ENCODE results near the gene NUTF2.

The NUTF2 gene

DNA sequence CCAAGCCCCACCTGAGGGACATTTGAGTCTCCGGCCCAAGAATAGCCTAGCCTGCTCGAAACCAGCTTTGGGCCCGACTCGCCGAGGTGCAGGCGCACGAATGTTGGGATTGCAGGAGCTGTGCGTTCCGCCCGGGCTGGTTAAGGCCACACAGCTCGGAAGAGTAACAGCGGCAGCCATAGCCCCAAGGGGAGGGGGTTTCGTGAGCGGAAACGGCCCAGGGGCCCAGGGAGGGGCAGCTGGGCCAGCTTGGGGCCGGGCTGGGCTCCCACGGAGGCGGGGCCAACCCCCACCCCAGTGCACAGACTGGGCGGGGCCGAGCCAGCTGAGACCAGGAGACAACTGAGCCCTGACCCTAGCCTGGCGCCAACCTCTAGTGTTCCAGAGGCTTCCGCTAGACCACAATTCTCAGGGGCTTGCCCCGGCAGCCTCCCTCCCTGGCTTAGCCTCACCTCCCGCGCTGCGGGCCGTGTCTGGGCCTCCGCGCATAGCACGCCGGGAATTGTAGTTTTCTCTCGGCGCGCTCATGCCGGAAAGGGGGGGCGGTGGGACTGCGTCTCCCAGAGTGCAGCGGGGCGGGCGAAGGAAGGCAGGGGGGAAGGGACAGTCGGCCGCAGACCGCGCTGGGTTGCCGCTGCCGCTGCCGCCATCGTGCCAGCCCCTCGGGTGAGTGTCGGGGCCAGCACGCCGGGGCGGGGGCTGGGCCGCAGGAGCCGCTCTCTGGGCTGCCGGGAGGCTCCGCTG lies at the start of gene NUTF2:
Gene NUTF2, plus strand, starts transcription at position 614 of the 744 bp plus-strand sequence. CDS start 18,198 bp downstream, outside the sequence.
- in situ Hi-C loops (cut with HindIII; ENCODE audit: low sequenced_read_pairs), result no loop called here
- TF ChIP-seq, protein P1, sequence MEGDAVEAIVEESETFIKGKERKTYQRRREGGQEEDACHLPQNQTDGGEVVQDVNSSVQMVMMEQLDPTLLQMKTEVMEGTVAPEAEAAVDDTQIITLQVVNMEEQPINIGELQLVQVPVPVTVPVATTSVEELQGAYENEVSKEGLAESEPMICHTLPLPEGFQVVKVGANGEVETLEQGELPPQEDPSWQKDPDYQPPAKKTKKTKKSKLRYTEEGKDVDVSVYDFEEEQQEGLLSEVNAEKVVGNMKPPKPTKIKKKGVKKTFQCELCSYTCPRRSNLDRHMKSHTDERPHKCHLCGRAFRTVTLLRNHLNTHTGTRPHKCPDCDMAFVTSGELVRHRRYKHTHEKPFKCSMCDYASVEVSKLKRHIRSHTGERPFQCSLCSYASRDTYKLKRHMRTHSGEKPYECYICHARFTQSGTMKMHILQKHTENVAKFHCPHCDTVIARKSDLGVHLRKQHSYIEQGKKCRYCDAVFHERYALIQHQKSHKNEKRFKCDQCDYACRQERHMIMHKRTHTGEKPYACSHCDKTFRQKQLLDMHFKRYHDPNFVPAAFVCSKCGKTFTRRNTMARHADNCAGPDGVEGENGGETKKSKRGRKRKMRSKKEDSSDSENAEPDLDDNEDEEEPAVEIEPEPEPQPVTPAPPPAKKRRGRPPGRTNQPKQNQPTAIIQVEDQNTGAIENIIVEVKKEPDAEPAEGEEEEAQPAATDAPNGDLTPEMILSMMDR (IDR thresholded peaks at IDR 0.05; ENCODE audit: low read depth, low read length, missing control alignments), result no peak
- DNase-seq (ENCODE audit: low read depth), result peak; percentile 70
- peak within 1 kb of the TSS; percentile 97 for H3K4me3 ChIP-seq (ENCODE audit: low read depth, low read length)

DNA sequence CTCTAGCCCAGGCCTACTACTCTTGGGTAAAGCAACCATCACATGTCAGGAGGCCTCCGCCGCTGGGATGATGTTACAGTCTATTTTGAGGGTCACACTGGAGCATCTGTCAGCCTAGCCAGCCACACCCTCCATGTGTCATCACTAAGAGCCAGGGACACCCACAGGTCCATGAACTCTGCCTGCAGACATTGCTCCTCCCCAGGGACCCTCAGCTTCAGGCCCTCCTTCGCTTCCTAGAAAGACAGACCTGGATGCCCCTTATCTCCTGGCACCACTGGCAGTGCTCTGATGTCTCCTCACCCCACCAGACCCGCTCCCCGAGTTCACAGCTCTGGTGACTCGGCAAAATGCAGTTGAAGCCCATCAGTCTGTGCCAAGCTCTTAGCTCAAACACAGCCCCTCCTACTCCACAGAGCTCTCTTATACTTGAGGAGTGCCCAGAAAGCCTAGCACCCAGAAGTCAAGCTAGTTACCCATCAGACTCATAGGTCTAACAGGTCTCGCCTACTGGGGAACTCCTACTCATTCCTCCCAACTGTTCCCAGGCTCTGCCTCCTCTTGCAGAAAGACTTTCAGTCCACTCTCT lies 46.3 kb upstream of the NUTF2 start:
- no peak for DNase-seq (ENCODE audit: low read depth)
- in situ Hi-C loops (cut with HindIII; ENCODE audit: low sequenced_read_pairs), result no loop called here
- no peak overlapping the region for H3K4me3 ChIP-seq (ENCODE audit: low read depth, low read length)
- TF ChIP-seq, protein P1 (IDR thresholded peaks at IDR 0.05; ENCODE audit: low read depth, low read length, missing control alignments), result no peak

DNA sequence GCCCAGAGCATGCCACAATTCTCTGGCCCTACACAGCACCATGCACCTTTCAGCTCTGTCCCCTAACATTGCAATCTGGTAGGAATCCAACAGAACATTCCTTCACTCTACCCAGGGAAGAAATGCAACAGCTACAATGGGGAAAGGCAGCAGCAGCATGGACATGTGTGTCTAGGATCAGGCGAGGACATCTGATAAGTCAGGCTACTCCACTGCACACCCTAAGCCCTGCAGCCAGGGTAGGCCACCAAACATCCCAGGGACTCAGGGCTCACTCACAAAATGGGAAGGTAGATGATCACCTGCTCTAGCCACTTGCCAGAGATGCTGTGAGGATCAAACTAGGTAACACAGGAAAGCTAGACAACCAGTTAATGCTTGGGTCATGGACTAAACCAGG lies 45.5 kb upstream of the NUTF2 start:
- no peak overlapping the region for H3K4me3 ChIP-seq (ENCODE audit: low read depth, low read length)
- TF ChIP-seq, protein P1 (IDR thresholded peaks at IDR 0.05; ENCODE audit: low read depth, low read length, missing control alignments), result no peak
- DNase-seq (ENCODE audit: low read depth), result no peak
- in situ Hi-C loops (cut with HindIII; ENCODE audit: low sequenced_read_pairs), result no loop called here

DNA sequence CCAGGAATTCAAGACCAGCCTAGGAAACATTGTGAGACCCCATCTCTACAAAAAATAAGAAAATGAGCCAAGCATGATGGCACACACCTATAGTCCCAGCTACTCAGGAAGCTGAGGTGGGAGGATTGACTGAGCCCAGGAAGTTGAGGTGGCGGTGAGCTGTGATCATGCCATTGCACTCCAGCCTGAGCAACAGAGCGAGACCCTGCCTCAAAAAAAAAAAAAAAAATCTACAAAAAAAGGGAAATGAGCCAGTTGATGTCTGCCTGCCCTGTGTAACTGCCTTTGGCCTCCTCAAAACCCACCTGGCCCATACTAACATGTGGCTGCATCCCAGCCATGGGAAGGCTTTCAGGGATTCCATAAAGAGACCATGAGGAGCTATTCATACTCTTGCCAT lies 44.9 kb upstream of the NUTF2 start:
- TF ChIP-seq, protein P1 (IDR thresholded peaks at IDR 0.05; ENCODE audit: low read depth, low read length, missing control alignments), result no peak
- no peak overlapping the region for H3K4me3 ChIP-seq (ENCODE audit: low read depth, low read length)
- in situ Hi-C loops (cut with HindIII; ENCODE audit: low sequenced_read_pairs), result no loop called here
- DNase-seq (ENCODE audit: low read depth), result no peak

DNA sequence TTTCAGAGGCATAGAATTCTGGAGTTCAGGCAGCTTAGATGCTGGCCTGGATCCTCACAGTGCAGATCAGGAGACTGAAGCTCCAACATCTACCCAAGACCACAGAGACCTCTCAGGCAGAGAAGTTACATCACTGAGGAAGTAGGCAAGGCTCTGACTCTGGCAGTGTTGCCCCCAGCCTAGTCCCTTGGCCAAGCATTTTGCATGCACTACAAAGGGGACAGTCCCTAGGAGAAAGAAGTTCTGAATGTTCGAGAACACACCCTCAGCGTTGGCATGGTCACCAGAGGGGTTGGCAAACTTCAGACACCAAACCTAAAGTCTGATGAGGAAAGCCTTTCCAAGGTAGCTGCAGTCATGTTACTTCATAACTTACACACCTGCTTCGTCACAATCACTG lies 42.8 kb upstream of the NUTF2 start:
- DNase-seq (ENCODE audit: low read depth), result no peak
- H3K4me3 ChIP-seq (ENCODE audit: low read depth, low read length), result no peak overlapping the region
- in situ Hi-C loops (cut with HindIII; ENCODE audit: low sequenced_read_pairs), result no loop called here
- TF ChIP-seq, protein P1 (IDR thresholded peaks at IDR 0.05; ENCODE audit: low read depth, low read length, missing control alignments), result no peak

DNA sequence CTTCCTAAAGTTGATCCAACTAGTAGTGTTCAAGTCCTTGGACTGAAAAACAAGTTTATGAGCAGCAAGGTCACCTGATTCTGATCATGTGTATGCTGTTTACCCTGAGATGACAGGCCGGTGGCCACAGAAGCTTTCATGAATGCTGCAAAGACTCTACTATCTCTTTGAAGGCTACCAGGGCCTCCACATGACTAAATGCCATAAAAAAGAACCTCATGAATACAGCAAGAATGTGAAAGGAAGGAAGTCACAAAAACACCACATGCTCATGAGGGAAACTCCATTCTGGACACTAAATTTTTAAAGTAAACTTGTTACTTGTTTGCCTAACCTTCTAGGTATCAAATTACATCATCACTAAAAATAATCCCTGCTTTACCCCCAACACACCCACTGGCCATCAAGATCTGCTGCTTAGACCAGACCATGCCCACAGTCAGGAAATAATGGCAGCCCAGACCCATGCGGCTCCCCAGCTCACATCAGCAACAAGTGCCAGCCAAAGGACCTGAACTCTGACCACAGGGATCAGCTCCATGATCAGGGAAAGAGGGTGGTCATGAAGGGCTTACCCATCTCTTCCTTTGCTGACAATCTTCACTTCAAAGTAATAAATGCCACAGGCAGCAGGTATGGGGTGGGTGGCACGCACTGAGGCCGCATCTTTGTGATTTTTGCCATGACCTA lies 41.7 kb upstream of the NUTF2 start:
- in situ Hi-C loops (cut with HindIII; ENCODE audit: low sequenced_read_pairs), result no loop called here
- DNase-seq (ENCODE audit: low read depth), result no peak
- TF ChIP-seq, protein P1 (IDR thresholded peaks at IDR 0.05; ENCODE audit: low read depth, low read length, missing control alignments), result no peak
- peak overlapping the region; percentile 97 for H3K4me3 ChIP-seq (ENCODE audit: low read depth, low read length)
